ENCODE results near the gene PLGRKT.
"Not testable (repeated sequence)": the region's sequence is repeated elsewhere in the genome, so short reads cannot be mapped to it uniquely, and the experiment has no call there.

The PLGRKT gene

GRCh38 chr9:5321058-5321457, 116.7 kb downstream of the PLGRKT start:
- H3K27ac Mint-ChIP-seq = no peak overlapping the region
- H3K4me1 Mint-ChIP-seq (ENCODE audit: low read depth) = peaks cover 19% of the 10 kb centered on the region
- H3K4me3 Mint-ChIP-seq = no peak overlapping the region
- no peaks in the 10 kb centered on the region for H3K36me3 Mint-ChIP-seq (ENCODE audit: low read depth)
- H3K9me3 Mint-ChIP-seq = peaks cover 7% of the 10 kb centered on the region
- H3K27me3 Mint-ChIP-seq = no peaks in the 10 kb centered on the region
- intact Hi-C loops (cut with micrococcal nuclease) = no loop called here

- H3K4me1 Mint-ChIP-seq (ENCODE audit: low read depth); H3K36me3 Mint-ChIP-seq (ENCODE audit: low read depth); H3K27me3 Mint-ChIP-seq; H3K4me3 Mint-ChIP-seq; H3K27ac Mint-ChIP-seq; intact Hi-C loops (cut with micrococcal nuclease): not testable (repeated sequence)
- peaks cover 26% of the 10 kb centered on the region for H3K9me3 Mint-ChIP-seq
Observed at GRCh38 chr9:5316406-5316805, 121.3 kb downstream of the PLGRKT start.

GRCh38 chr9:5315187-5315923, 122.4 kb downstream of the PLGRKT start:
- H3K27ac Mint-ChIP-seq = no peak overlapping the region
- H3K9me3 Mint-ChIP-seq = peaks cover 26% of the 10 kb centered on the region
- H3K27me3 Mint-ChIP-seq = peaks cover 4% of the 10 kb centered on the region
- H3K4me1 Mint-ChIP-seq (ENCODE audit: low read depth) = peaks cover 6% of the 10 kb centered on the region
- no peaks in the 10 kb centered on the region for H3K36me3 Mint-ChIP-seq (ENCODE audit: low read depth)
- intact Hi-C loops (cut with micrococcal nuclease) = no loop called here
- H3K4me3 Mint-ChIP-seq = no peak overlapping the region

- Mint-ChIP-seq H3K27ac (no peak overlapping the region), H3K9me3 (peaks cover 17% of the 10 kb centered on the region), H3K36me3 (ENCODE audit: low read depth) (no peaks in the 10 kb centered on the region), H3K27me3 (peaks cover 10% of the 10 kb centered on the region), H3K4me3 (no peak overlapping the region), H3K4me1 (ENCODE audit: low read depth) (no peaks in the 10 kb centered on the region)
- intact Hi-C loops (cut with micrococcal nuclease) = no loop called here
Observed at GRCh38 chr9:5310851-5311250, 126.9 kb downstream of the PLGRKT start.
